ENCODE results near the gene MYL7. TPM values are rescaled to one million over a fixed set of nuclear protein-coding genes. Genes with fewer than 3 reads are reported as not detected.
A peak's percentile ranks its signal among the peaks of the same experiment; 100 is the strongest.

MYL7 gene
- total RNA-seq, 1 donor from 2014 or later: 1.6 TPM

DNA sequence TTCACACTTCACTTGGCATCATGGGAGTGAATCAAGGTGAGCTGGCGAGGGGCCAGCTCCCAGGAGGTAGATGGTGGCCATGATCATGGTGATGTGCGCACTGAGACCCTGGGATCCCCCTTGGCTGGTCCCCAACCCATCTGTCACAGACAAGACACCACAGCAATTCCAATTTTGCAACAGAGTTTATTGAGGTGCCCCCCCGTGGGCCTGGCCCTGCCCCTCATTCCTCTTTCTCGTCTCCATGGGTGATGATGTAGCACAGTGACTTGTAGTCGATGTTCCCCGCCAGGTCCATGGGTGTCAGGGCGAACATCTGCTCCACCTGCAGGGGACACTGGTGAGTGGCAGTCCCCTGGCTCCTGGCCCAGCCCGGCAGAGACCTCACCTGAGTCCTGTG lies 2.4 kb downstream of the MYL7 start:
- H3K36me3 ChIP-seq: no peaks in the 10 kb centered on the region
- H3K27ac ChIP-seq: no peak overlapping the region
- no peaks in the 10 kb centered on the region for H3K4me1 ChIP-seq
- no peaks in the 10 kb centered on the region for H3K9me3 ChIP-seq
- intact Hi-C loops (cut with DNase I): no loop called here
- DNase-seq (peak; percentile 22), ATAC-seq (no peak)
- H3K27me3 ChIP-seq (ENCODE audit: low read depth): no peaks in the 10 kb centered on the region
- no peak overlapping the region for H3K4me3 ChIP-seq
- TF ChIP-seq, protein P1, sequence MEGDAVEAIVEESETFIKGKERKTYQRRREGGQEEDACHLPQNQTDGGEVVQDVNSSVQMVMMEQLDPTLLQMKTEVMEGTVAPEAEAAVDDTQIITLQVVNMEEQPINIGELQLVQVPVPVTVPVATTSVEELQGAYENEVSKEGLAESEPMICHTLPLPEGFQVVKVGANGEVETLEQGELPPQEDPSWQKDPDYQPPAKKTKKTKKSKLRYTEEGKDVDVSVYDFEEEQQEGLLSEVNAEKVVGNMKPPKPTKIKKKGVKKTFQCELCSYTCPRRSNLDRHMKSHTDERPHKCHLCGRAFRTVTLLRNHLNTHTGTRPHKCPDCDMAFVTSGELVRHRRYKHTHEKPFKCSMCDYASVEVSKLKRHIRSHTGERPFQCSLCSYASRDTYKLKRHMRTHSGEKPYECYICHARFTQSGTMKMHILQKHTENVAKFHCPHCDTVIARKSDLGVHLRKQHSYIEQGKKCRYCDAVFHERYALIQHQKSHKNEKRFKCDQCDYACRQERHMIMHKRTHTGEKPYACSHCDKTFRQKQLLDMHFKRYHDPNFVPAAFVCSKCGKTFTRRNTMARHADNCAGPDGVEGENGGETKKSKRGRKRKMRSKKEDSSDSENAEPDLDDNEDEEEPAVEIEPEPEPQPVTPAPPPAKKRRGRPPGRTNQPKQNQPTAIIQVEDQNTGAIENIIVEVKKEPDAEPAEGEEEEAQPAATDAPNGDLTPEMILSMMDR (IDR thresholded peaks at IDR 0.05): no peak

DNA sequence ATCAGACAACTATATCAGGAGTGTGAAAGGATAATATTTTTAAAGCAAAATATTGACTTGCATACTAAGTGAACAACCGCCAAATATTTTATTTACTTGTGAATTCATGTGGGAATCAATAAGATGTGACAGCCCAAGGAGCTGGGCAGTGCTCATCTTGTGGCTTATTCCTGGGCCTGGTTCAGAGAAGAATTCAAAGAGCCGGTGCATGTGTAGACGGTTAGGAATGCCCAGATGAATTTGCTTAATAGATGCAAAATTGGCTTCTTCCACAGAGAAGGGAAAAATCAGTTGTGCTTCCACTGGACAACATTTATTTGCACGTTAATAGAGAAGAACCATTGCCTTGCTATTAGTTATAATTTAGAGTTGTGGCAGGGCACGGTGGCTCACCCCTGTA lies 4.4 kb downstream of the MYL7 start:
- intact Hi-C loops (cut with DNase I): no loop called here
- TF ChIP-seq, protein P1 (IDR thresholded peaks at IDR 0.05): no peak
- DNase-seq (no peak), ATAC-seq (no peak)
- Histone ChIP-seq H3K4me1 (no peaks in the 10 kb centered on the region), H3K4me3 (no peak overlapping the region), H3K9me3 (no peaks in the 10 kb centered on the region), H3K36me3 (no peaks in the 10 kb centered on the region), H3K27ac (no peak overlapping the region), H3K27me3 (ENCODE audit: low read depth) (no peaks in the 10 kb centered on the region)

DNA sequence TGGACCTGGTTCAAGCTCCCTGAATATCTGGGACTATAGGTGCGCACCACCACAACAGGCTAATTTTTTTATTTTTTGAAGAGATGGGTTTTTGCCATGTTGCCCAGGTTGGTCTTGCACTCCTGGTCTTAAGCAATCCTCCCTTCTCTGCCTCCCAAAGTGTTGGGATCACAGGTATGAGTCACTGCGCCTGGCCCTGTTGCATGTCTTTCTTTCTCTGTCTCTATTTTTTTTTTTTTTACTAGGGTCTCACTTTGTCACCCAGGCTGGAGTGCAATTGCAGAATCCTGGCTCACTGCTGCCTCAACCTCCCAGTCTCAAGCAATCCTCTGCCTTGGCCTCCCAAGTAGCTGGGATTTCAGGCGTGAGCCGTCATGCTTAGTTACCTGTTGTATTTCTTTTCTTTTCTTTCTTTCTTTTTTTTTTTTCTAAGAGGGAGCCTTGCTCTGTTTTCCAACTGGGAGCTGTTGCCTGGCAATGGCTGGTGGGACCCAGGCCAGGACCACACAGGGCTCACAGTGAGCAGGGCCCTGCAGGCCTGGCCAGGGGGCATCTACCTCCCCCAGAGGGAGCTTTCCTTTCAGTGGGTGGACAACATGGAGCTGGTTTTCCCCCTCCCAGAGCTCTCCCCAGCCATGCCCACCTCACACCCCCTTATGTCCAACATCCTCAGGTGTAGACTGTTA lies 6.0 kb downstream of the MYL7 start:
- TF ChIP-seq, protein P1 (IDR thresholded peaks at IDR 0.05): no peak
- Histone ChIP-seq H3K4me1 (no peaks in the 10 kb centered on the region), H3K27me3 (ENCODE audit: low read depth) (no peaks in the 10 kb centered on the region), H3K36me3 (no peaks in the 10 kb centered on the region), H3K27ac (no peak overlapping the region), H3K9me3 (no peaks in the 10 kb centered on the region), H3K4me3 (no peak overlapping the region)
- no peak for DNase-seq
- ATAC-seq: no peak
- intact Hi-C loops (cut with DNase I): no loop called here

DNA sequence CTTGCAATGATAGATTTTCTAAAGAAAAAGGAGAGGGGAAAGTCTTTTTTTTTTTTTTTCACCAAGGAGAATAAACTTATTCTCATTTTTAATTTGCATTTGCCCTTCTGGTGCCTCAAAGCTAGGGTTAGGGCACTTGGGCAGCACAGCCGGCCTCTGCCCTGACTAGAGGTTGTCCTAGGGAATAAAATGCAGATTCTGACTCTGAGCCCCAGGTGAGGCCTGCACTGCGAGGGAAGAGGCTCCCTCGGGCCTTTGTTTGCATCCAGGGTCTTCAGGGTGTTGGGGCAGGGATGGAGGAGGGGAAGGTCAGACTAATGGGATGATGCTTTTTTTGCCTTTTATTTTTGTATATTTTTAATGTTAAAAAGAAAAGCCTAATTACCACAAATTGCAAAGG lies 7.8 kb downstream of the MYL7 start:
- H3K4me3 ChIP-seq: no peak overlapping the region
- no peaks in the 10 kb centered on the region for H3K4me1 ChIP-seq
- DNase-seq (no peak), ATAC-seq (no peak)
- H3K9me3 ChIP-seq: no peaks in the 10 kb centered on the region
- H3K27ac ChIP-seq: no peak overlapping the region
- no peaks in the 10 kb centered on the region for H3K27me3 ChIP-seq (ENCODE audit: low read depth)
- TF ChIP-seq, protein P1 (IDR thresholded peaks at IDR 0.05): no peak
- H3K36me3 ChIP-seq: no peaks in the 10 kb centered on the region
- intact Hi-C loops (cut with DNase I): no loop called here

DNA sequence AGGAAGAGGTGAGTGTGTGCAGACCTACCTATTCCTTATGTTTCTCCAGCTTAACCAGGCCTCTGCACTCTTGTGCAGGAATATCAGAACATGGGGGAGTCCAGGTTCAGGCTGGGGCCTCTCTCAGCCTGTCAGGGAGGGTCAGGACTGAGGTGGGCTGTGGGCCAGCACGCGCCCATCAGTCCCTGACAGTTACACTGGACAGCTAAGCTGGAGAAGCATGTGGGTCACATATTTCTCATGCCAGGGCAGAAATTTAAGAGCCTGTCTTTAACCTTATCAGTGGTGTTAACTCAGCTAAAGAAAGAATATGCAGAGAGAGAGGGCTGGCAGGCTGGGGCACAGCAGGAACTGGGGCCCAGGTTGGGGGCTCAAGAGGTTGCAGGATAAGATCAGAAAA lies 9.1 kb downstream of the MYL7 start:
- intact Hi-C loops (cut with DNase I): no loop called here
- DNase-seq: no peak
- no peak for ATAC-seq

More for the DNA sequence above, 9.1 kb downstream of the MYL7 start:
- no peaks in the 10 kb centered on the region for H3K4me1 ChIP-seq
- TF ChIP-seq, protein P1 (IDR thresholded peaks at IDR 0.05): no peak
- H3K4me3 ChIP-seq: no peak overlapping the region
- no peak overlapping the region for H3K27ac ChIP-seq
- no peaks in the 10 kb centered on the region for H3K36me3 ChIP-seq
- H3K9me3 ChIP-seq: no peaks in the 10 kb centered on the region
- H3K27me3 ChIP-seq (ENCODE audit: low read depth): no peaks in the 10 kb centered on the region
